HEK293 (cell line): ENCODE results near the gene SIMC1.
A peak's percentile ranks its signal among the peaks of the same experiment; 100 is the strongest.

Experiments
- CTCF ChIA-PET: fragments of 350-600 bp; formaldehyde crosslinking; extraction: SDS; loops from one replicate; lab custom pipeline; 2021; ENCODE audit warnings: antibody characterized with exemption; lab: Yijun Ruan, JAX
- POLR2A ChIA-PET: fragments of 300-600 bp; formaldehyde crosslinking; extraction: SDS; loops from one replicate; lab custom pipeline; 2020; ENCODE audit warnings: antibody characterized with exemption, inconsistent platforms; lab: Yijun Ruan, JAX
- H3K27ac ChIP-seq: fragments of 200-500 bp; sonication (Bioruptor generic); 2 replicates; pipeline ENCODE4 v1.5.1; 2014; ENCODE audit warnings: low read depth, low read length, control low read depth, inconsistent platforms; ENCODE audit errors: extremely low read depth
- H3K36me3 ChIP-seq, 2 experiments: fragments of 200-500 bp in 1 of 2; sonication (Bioruptor generic) in 1 of 2; 1 replicate in 1 of 2; 2 replicates in 1 of 2; pipeline ENCODE4 v1.5.1; 2014 to 2017; ENCODE audit warnings: inconsistent platforms in 2 of 2, low read length in 2 of 2; ENCODE audit not compliant: control insufficient read depth in 2 of 2, insufficient read depth in 1 of 2
- H3K4me1 ChIP-seq: fragments of 200-500 bp; sonication (Bioruptor generic); 2 replicates; pipeline ENCODE4 v1.5.1; 2014; ENCODE audit warnings: mild to moderate bottlenecking, low read length, inconsistent platforms; ENCODE audit not compliant: control insufficient read depth, insufficient read depth
- H3K4me3 ChIP-seq: 2 replicates; pipeline ENCODE4 v1.5.1; 2011; ENCODE audit warnings: low read depth, mild to moderate bottlenecking, control low read depth, low read length, moderate library complexity
- H3K9me3 ChIP-seq: fragments of 200-500 bp; sonication (Bioruptor generic); 2 replicates; pipeline ENCODE4 v1.5.1; 2014; ENCODE audit warnings: low read depth, low read length, inconsistent platforms; ENCODE audit not compliant: control insufficient read depth, insufficient read depth
- TRIM28 ChIP-seq: IDR thresholded peaks from 2 replicates; pipeline ENCODE4 v1.6.1; 2011; ENCODE audit warnings: low read length, control low read depth, borderline replicate concordance
- ZBTB7A ChIP-seq: fragments of 450-650 bp; formaldehyde crosslinking; IDR thresholded peaks from 2 replicates; pipeline ENCODE4 v1.5.1; 2016; ENCODE audit warnings: low read depth, missing biosample characterization, missing genetic modification characterization
- ZFHX2 ChIP-seq: fragments of 450-650 bp; formaldehyde crosslinking; conservative IDR thresholded peaks from 2 replicates; pipeline ENCODE4 v1.5.1; 2016; ENCODE audit warnings: missing biosample characterization, missing genetic modification characterization
- ZNF2 ChIP-seq: fragments of 450-650 bp; formaldehyde crosslinking; IDR thresholded peaks from 2 replicates; pipeline ENCODE4 v1.5.1; 2016; ENCODE audit warnings: missing biosample characterization, missing genetic modification characterization
- ZNF211 ChIP-seq: fragments of 450-650 bp; formaldehyde crosslinking; IDR thresholded peaks from 2 replicates; pipeline ENCODE4 v1.5.1; 2016; ENCODE audit warnings: low read depth, missing biosample characterization, missing genetic modification characterization
- ZNF24 ChIP-seq: fragments of 450-650 bp; formaldehyde crosslinking; IDR thresholded peaks from 2 replicates; pipeline ENCODE4 v1.5.1; 2016; ENCODE audit warnings: missing biosample characterization, missing genetic modification characterization
- ZNF248 ChIP-seq: fragments of 450-650 bp; formaldehyde crosslinking; IDR thresholded peaks from 2 replicates; pipeline ENCODE4 v1.5.1; 2017; ENCODE audit warnings: missing biosample characterization, missing genetic modification characterization
- ZNF274 ChIP-seq, 2 experiments: fragments of 200-500 bp in 1 of 2; fragments of 450-650 bp in 1 of 2; sonication (Bioruptor generic) in 1 of 2; formaldehyde crosslinking in 1 of 2; IDR thresholded peaks; 2 replicates each; pipeline versions ENCODE4 v1.5.1 to v1.6.1; 2014 to 2016; ENCODE audit warnings: borderline replicate concordance in 1 of 2, inconsistent platforms in 1 of 2, low read length in 1 of 2, missing biosample characterization in 1 of 2, missing genetic modification characterization in 1 of 2
- ZNF292 ChIP-seq: fragments of 450-650 bp; formaldehyde crosslinking; IDR thresholded peaks from 2 replicates; pipeline ENCODE4 v1.5.1; 2016; ENCODE audit warnings: low read depth, missing biosample characterization, missing genetic modification characterization, borderline replicate concordance
- ZNF335 ChIP-seq: fragments of 450-650 bp; formaldehyde crosslinking; conservative IDR thresholded peaks from 2 replicates; pipeline ENCODE4 v1.5.1; 2016; ENCODE audit warnings: missing biosample characterization, missing genetic modification characterization
- ZNF341 ChIP-seq: fragments of 450-650 bp; formaldehyde crosslinking; IDR thresholded peaks from 2 replicates; pipeline ENCODE4; 2016; ENCODE audit warnings: low read depth, missing biosample characterization, missing genetic modification characterization
- ZNF366 ChIP-seq: fragments of 450-650 bp; formaldehyde crosslinking; conservative IDR thresholded peaks from 2 replicates; pipeline ENCODE4 v1.5.1; 2016; ENCODE audit warnings: missing biosample characterization, missing genetic modification characterization
- ZNF391 ChIP-seq: fragments of 450-650 bp; formaldehyde crosslinking; IDR thresholded peaks from 2 replicates; pipeline ENCODE4 v1.5.1; 2016; ENCODE audit warnings: low read depth, missing biosample characterization, missing genetic modification characterization, borderline replicate concordance
- ZNF48 ChIP-seq: fragments of 450-650 bp; formaldehyde crosslinking; IDR thresholded peaks from 2 replicates; pipeline ENCODE4 v1.5.1; 2016; ENCODE audit warnings: missing biosample characterization, missing genetic modification characterization
- ZNF514 ChIP-seq: fragments of 450-650 bp; formaldehyde crosslinking; IDR thresholded peaks from 2 replicates; pipeline ENCODE4 v1.5.1; 2016; ENCODE audit warnings: missing biosample characterization, missing genetic modification characterization
- ZNF548 ChIP-seq: fragments of 450-650 bp; formaldehyde crosslinking; IDR thresholded peaks from 2 replicates; pipeline ENCODE4 v1.5.1; 2016; ENCODE audit warnings: missing biosample characterization, missing genetic modification characterization
- ZNF645 ChIP-seq: fragments of 450-650 bp; formaldehyde crosslinking; IDR thresholded peaks from 2 replicates; pipeline ENCODE4; 2016; ENCODE audit warnings: missing biosample characterization, missing genetic modification characterization
- ZNF664 ChIP-seq: fragments of 450-650 bp; formaldehyde crosslinking; IDR thresholded peaks from 2 replicates; pipeline ENCODE4 v1.5.1; 2016; ENCODE audit warnings: missing biosample characterization, missing genetic modification characterization
- ZNF670 ChIP-seq: fragments of 450-650 bp; formaldehyde crosslinking; IDR thresholded peaks from 2 replicates; pipeline ENCODE4 v1.5.1; 2016; ENCODE audit warnings: missing biosample characterization, missing genetic modification characterization, low read depth
- ZNF677 ChIP-seq: fragments of 450-650 bp; IDR thresholded peaks from 2 replicates; pipeline ENCODE4 v1.5.0; 2018; ENCODE audit warnings: missing biosample characterization, mild to moderate bottlenecking, missing genetic modification characterization, moderate library complexity
- TF ChIP-seq, protein P1 (sequence below): fragments of 450-650 bp; formaldehyde crosslinking; conservative IDR thresholded peaks from 2 replicates; pipeline ENCODE4 v1.5.1; 2016; ENCODE audit warnings: low read depth, missing biosample characterization, missing genetic modification characterization
- TF ChIP-seq, protein P2 (sequence below): fragments of 450-650 bp; formaldehyde crosslinking; IDR thresholded peaks from 2 replicates; pipeline ENCODE4 v1.5.1; 2017; ENCODE audit warnings: missing biosample characterization, missing genetic modification characterization
- TF ChIP-seq, protein P3 (sequence below): fragments of 450-650 bp; formaldehyde crosslinking; IDR thresholded peaks from 2 replicates; pipeline ENCODE4 v1.5.1; 2016; ENCODE audit warnings: missing biosample characterization, missing genetic modification characterization
- TF ChIP-seq, protein P4 (sequence below): fragments of 450-650 bp; formaldehyde crosslinking; optimal IDR thresholded peaks from 2 replicates; pipeline ENCODE3; 2016; ENCODE audit warnings: missing biosample characterization, mild to moderate bottlenecking, missing genetic modification characterization

SIMC1 gene

DNA sequence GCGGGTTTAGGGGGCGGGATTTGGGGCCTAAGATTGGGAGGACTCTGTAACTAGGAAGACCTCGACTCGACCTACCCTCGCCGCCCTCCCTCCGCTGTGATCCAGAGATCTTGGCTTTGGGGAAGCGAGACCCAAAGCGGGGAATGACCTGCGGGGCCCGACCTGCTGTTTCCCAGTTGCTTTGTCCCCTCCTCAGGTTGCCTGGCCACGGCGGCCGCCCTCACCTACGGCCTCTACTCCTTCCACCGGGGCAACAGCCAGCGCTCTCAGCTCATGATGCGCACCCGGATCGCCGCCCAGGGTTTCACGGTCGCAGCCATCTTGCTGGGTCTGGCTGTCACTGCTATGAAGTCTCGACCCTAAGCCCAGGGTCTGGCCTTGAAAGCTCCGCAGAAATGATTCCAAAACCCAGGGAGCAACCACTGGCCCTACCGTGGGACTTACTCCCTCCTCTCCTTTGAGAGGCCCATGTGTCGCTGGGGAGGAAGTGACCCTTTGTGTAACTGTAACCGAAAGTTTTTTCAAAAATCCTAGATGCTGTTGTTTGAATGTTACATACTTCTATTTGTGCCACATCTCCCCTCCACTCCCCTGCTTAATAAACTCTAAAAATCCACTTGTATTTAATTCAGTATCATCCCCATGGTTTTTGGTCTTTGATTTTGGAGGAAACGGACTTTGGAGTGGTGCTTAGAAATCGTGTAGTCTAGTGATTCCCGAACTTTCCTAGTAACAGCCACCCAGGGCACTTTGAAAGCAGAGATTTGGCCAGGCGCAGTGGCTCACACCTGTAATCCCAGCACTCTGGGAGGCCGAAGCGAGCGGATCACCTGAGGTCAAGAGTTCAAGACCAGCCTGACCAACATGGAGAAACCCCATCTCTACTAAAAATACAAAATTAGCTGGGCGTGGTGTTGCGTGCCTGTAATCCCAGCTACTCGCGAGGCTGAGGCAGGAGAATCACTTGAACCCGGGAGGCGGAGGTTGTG lies 151.2 kb downstream of the SIMC1 start (continued):
- TF ChIP-seq, protein P1, sequence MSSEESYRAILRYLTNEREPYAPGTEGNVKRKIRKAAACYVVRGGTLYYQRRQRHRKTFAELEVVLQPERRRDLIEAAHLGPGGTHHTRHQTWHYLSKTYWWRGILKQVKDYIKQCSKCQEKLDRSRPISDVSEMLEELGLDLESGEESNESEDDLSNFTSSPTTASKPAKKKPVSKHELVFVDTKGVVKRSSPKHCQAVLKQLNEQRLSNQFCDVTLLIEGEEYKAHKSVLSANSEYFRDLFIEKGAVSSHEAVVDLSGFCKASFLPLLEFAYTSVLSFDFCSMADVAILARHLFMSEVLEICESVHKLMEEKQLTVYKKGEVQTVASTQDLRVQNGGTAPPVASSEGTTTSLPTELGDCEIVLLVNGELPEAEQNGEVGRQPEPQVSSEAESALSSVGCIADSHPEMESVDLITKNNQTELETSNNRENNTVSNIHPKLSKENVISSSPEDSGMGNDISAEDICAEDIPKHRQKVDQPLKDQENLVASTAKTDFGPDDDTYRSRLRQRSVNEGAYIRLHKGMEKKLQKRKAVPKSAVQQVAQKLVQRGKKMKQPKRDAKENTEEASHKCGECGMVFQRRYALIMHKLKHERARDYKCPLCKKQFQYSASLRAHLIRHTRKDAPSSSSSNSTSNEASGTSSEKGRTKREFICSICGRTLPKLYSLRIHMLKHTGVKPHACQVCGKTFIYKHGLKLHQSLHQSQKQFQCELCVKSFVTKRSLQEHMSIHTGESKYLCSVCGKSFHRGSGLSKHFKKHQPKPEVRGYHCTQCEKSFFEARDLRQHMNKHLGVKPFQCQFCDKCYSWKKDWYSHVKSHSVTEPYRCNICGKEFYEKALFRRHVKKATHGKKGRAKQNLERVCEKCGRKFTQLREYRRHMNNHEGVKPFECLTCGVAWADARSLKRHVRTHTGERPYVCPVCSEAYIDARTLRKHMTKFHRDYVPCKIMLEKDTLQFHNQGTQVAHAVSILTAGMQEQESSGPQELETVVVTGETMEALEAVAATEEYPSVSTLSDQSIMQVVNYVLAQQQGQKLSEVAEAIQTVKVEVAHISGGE (tag by site-specific recombination) = no peak
- TF ChIP-seq ZNF335 = peak; percentile 5
- TF ChIP-seq TRIM28 = peak; percentile 8; the same call in 1 of the 2 replicates
- TF ChIP-seq ZNF24 = 0 out of 2 replicates have a peak, but pooled peaks have one; percentile 11
- TF ChIP-seq, protein P2, sequence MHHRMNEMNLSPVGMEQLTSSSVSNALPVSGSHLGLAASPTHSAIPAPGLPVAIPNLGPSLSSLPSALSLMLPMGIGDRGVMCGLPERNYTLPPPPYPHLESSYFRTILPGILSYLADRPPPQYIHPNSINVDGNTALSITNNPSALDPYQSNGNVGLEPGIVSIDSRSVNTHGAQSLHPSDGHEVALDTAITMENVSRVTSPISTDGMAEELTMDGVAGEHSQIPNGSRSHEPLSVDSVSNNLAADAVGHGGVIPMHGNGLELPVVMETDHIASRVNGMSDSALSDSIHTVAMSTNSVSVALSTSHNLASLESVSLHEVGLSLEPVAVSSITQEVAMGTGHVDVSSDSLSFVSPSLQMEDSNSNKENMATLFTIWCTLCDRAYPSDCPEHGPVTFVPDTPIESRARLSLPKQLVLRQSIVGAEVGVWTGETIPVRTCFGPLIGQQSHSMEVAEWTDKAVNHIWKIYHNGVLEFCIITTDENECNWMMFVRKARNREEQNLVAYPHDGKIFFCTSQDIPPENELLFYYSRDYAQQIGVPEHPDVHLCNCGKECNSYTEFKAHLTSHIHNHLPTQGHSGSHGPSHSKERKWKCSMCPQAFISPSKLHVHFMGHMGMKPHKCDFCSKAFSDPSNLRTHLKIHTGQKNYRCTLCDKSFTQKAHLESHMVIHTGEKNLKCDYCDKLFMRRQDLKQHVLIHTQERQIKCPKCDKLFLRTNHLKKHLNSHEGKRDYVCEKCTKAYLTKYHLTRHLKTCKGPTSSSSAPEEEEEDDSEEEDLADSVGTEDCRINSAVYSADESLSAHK (tag by site-specific recombination) = no peak
- TF ChIP-seq ZNF366 = no peak
- TF ChIP-seq ZNF2 = peak; percentile 7; the same call in 1 of the 2 replicates
- TF ChIP-seq, protein P3, sequence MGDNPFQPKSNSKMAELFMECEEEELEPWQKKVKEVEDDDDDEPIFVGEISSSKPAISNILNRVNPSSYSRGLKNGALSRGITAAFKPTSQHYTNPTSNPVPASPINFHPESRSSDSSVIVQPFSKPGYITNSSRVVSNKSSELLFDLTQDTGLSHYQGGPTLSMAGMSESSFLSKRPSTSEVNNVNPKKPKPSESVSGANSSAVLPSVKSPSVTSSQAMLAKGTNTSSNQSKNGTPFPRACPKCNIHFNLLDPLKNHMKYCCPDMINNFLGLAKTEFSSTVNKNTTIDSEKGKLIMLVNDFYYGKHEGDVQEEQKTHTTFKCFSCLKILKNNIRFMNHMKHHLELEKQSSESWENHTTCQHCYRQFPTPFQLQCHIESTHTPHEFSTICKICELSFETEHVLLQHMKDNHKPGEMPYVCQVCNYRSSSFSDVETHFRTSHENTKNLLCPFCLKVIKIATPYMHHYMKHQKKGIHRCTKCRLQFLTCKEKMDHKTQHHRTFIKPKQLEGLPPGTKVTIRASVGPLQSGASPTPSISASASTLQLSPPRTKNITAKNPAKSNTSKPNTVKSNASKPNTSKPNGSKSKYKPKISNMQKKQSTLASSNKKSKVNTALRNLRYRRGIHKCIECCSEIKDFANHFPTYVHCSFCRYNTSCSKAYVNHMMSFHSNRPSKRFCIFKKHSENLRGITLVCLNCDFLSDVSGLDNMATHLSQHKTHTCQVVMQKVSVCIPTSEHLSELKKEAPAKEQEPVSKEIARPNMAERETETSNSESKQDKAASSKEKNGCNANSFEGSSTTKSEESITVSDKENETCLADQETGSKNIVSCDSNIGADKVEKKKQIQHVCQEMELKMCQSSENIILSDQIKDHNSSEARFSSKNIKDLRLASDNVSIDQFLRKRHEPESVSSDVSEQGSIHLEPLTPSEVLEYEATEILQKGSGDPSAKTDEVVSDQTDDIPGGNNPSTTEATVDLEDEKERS = no peak
- TF ChIP-seq ZNF274 (IDR thresholded peaks at IDR 0.05; ENCODE audit: low read length) = no peak
- no peak for TF ChIP-seq ZNF274 (tag by site-specific recombination; IDR thresholded peaks at IDR 0.05; ENCODE audit: borderline replicate concordance)
- peak; percentile 97 for TF ChIP-seq ZNF341 (tag by site-specific recombination)
- TF ChIP-seq ZBTB7A (tag by site-specific recombination) = 0 out of 2 replicates have a peak, but pooled peaks have one; percentile 3
- no peak for TF ChIP-seq ZNF514 (tag by site-specific recombination)

DNA sequence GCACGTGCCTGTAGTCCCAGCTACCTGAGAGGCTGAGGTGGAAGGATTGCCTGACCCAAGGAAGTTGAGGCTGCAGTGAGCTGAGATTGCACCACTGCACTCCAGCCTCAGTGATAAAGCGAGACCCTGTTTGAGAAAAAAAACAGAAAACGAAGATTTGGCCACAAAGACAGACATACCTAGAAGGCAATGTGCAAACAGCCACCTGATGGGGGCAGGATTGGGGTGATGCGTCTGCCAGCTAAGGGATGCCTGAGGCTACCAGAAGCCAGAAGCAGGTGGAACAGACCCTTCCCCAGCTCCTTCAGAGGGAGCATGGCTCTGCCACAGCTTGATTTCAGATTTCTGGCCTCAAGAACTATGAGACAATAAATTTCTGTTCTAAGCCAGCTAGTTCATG lies 153.3 kb downstream of the SIMC1 start:
- H3K27ac ChIP-seq = no peak overlapping the region
- H3K9me3 ChIP-seq = no peaks in the 10 kb centered on the region
- POLR2A ChIA-PET = interaction anchor here (1.5 kb wide), 1 partner anchor 56 kb away, joined by 4 read pairs; the partner anchor contains the start of gene FAF2
- peaks cover 0 to 56% of the 10 kb centered on the region in 2 experiments; a peak in 2 of 3 replicates for H3K36me3 ChIP-seq
- H3K4me1 ChIP-seq = 0 out of 2 replicates have a peak, but pooled peaks cover 3% of the 10 kb centered on the region
- CTCF ChIA-PET = interaction anchor here (1.1 kb wide), 1 partner anchor 14 kb away, joined by 3 read pairs; no protein-coding TSS in a partner anchor
- no peak overlapping the region for H3K4me3 ChIP-seq
- TF ChIP-seq ZNF677 (tag by site-specific recombination) = no peak
- TF ChIP-seq ZNF670 (tag by site-specific recombination) = no peak
- TF ChIP-seq ZNF292 (tag by site-specific recombination) = no peak
- no peak for TF ChIP-seq ZNF248 (tag by site-specific recombination)
- TF ChIP-seq ZNF48 (tag by site-specific recombination) = no peak
- TF ChIP-seq ZFHX2 (tag by site-specific recombination) = no peak
- TF ChIP-seq ZNF645 (tag by site-specific recombination) = no peak
- TF ChIP-seq ZNF664 (tag by site-specific recombination) = no peak
- TF ChIP-seq ZNF548 (tag by site-specific recombination) = no peak
- no peak for TF ChIP-seq ZNF211 (tag by site-specific recombination)
- TF ChIP-seq, protein P4, sequence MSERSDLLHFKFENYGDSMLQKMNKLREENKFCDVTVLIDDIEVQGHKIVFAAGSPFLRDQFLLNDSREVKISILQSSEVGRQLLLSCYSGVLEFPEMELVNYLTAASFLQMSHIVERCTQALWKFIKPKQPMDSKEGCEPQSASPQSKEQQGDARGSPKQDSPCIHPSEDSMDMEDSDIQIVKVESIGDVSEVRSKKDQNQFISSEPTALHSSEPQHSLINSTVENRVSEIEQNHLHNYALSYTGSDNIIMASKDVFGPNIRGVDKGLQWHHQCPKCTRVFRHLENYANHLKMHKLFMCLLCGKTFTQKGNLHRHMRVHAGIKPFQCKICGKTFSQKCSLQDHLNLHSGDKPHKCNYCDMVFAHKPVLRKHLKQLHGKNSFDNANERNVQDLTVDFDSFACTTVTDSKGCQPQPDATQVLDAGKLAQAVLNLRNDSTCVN (tag by site-specific recombination) = no peak
- TF ChIP-seq ZNF391 = no peak
